ENCODE measurements around the gene DDX43. TPM values are rescaled to one million over a fixed set of nuclear protein-coding genes. Genes with fewer than 3 reads are reported as not detected.

The DDX43 gene
- total and polyA plus RNA-seq, 2 of the 4 experiments (the other 2 are of a cell fraction) = 0.07 TPM; not detected in 1

DNA sequence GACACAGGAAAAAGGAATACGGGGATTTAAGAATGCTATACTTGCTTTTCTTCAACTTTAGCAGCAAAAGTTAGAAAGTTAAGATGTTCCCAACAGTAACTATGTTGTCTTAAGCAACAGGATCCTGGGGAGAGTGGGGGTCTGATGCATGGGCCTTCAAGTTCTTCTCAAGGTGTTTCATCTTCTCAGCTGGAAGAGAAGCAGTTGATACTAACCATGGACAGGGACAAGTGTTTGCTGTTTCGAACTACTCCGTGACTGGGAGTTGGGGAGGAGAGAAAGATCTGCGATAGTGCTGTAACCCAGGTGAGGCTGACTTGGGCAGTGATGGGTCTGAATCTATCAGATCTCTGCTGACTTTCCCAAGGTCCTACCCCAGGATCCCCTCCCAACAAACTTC lies 26.0 kb upstream of the DDX43 start:
- no peak overlapping the region for H4K8ac ChIP-seq (ENCODE audit: low read depth in 2 of 2, low read length in 2 of 2)
- H3K9me1 ChIP-seq (ENCODE audit: insufficient read depth, low read length) = no peaks in the 10 kb centered on the region
- intact Hi-C loops (cut with micrococcal nuclease) = no loop called here
- H3K9ac ChIP-seq (ENCODE audit: low read depth, low read length) = no peak overlapping the region
- H3K4me2 ChIP-seq (ENCODE audit: low read depth, low read length) = no peak overlapping the region
- ATAC-seq (ENCODE audit: low read depth) = no peak
- no peaks in the 10 kb centered on the region for H3K36me3 ChIP-seq (ENCODE audit: control insufficient read depth, insufficient read depth, low read length)
- no peak overlapping the region for H2BK5ac ChIP-seq (ENCODE audit: low read depth, low read length, poor library complexity, severe bottlenecking)
- no peak overlapping the region for H2BK15ac ChIP-seq (ENCODE audit: low read depth, low read length)
- H3K56ac ChIP-seq (ENCODE audit: extremely low read depth, insufficient read depth, low read length) = no peak overlapping the region
- POLR2A ChIA-PET (ENCODE audit: unreplicated experiment) = no interaction called here
- no peak overlapping the region for H2AK5ac ChIP-seq (ENCODE audit: low read depth, low read length)
- no peak overlapping the region for H3K27ac ChIP-seq (ENCODE audit: insufficient read depth, low read length)
- no peak overlapping the region for H2AFZ ChIP-seq (replicated peaks; ENCODE audit: low read length, poor library complexity)
- H3K27me3 ChIP-seq (ENCODE audit: control insufficient read depth, insufficient read depth, low read length) = peaks cover 3% of the 10 kb centered on the region
- no peak overlapping the region for H3K23ac ChIP-seq (ENCODE audit: low read depth, low read length)
- H3K4ac ChIP-seq (ENCODE audit: low read depth, low read length) = no peak overlapping the region
- DNase-seq = no peak
- no peaks in the 10 kb centered on the region for H3K4me1 ChIP-seq (ENCODE audit: control insufficient read depth, insufficient read depth, low read length)
- no peak overlapping the region for H2AK9ac ChIP-seq (replicated peaks; ENCODE audit: low read depth, low read length, poor library complexity)
- H4K91ac ChIP-seq (ENCODE audit: insufficient read depth, low read depth, low read length) = no peak overlapping the region
- WGBS, 2 experiments (ENCODE audit: extremely low coverage in 2 of 2, insufficient read length in 1 of 2) = no CpG with 5 or more reads among the region's 4 CpGs
- no peak overlapping the region for H3K4me3 ChIP-seq (ENCODE audit: insufficient read depth, low read depth, low read length)
- TF ChIP-seq CHD1 (IDR thresholded peaks at IDR 0.05; ENCODE audit: low read depth, low read length) (no peak), RCOR1 (IDR thresholded peaks at IDR 0.05; ENCODE audit: insufficient replicate concordance, low read length) (no peak), FOS (IDR thresholded peaks at IDR 0.05; ENCODE audit: low read depth, low read length) (no peak), RFX5 (IDR thresholded peaks at IDR 0.05; ENCODE audit: low read depth, low read length) (no peak), SMC3 (IDR thresholded peaks at IDR 0.05; ENCODE audit: low read depth, low read length) (no peak), MXI1 (IDR thresholded peaks at IDR 0.05; ENCODE audit: borderline replicate concordance, low read depth, low read length) (no peak), RAD21 (IDR thresholded peaks at IDR 0.05; ENCODE audit: low read length) (no peak), MAZ (IDR thresholded peaks at IDR 0.05; ENCODE audit: borderline replicate concordance, low read depth, low read length) (no peak), BHLHE40 (IDR thresholded peaks at IDR 0.05; ENCODE audit: low read depth, low read length) (no peak), POLR2A (IDR thresholded peaks at IDR 0.05; ENCODE audit: low read depth, low read length) (no peak), NFE2L2 (IDR thresholded peaks at IDR 0.05; ENCODE audit: low read depth, low read length) (no peak), MAFK (IDR thresholded peaks at IDR 0.05; ENCODE audit: low read depth, low read length) (no peak)
- TF ChIP-seq, protein P1, sequence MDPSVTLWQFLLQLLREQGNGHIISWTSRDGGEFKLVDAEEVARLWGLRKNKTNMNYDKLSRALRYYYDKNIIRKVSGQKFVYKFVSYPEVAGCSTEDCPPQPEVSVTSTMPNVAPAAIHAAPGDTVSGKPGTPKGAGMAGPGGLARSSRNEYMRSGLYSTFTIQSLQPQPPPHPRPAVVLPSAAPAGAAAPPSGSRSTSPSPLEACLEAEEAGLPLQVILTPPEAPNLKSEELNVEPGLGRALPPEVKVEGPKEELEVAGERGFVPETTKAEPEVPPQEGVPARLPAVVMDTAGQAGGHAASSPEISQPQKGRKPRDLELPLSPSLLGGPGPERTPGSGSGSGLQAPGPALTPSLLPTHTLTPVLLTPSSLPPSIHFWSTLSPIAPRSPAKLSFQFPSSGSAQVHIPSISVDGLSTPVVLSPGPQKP (IDR thresholded peaks at IDR 0.05; ENCODE audit: borderline replicate concordance, low read depth, low read length) = no peak
- TF ChIP-seq, protein P2, sequence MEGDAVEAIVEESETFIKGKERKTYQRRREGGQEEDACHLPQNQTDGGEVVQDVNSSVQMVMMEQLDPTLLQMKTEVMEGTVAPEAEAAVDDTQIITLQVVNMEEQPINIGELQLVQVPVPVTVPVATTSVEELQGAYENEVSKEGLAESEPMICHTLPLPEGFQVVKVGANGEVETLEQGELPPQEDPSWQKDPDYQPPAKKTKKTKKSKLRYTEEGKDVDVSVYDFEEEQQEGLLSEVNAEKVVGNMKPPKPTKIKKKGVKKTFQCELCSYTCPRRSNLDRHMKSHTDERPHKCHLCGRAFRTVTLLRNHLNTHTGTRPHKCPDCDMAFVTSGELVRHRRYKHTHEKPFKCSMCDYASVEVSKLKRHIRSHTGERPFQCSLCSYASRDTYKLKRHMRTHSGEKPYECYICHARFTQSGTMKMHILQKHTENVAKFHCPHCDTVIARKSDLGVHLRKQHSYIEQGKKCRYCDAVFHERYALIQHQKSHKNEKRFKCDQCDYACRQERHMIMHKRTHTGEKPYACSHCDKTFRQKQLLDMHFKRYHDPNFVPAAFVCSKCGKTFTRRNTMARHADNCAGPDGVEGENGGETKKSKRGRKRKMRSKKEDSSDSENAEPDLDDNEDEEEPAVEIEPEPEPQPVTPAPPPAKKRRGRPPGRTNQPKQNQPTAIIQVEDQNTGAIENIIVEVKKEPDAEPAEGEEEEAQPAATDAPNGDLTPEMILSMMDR (conservative IDR thresholded peaks at IDR 0.05; ENCODE audit: low read depth, low read length) = no peak
- TF ChIP-seq, protein P3, sequence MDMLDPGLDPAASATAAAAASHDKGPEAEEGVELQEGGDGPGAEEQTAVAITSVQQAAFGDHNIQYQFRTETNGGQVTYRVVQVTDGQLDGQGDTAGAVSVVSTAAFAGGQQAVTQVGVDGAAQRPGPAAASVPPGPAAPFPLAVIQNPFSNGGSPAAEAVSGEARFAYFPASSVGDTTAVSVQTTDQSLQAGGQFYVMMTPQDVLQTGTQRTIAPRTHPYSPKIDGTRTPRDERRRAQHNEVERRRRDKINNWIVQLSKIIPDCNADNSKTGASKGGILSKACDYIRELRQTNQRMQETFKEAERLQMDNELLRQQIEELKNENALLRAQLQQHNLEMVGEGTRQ (IDR thresholded peaks at IDR 0.05; ENCODE audit: low read depth, low read length) = no peak
- dilution Hi-C loops (cut with HindIII; ENCODE audit: low sequenced_read_pairs, unreplicated experiment) = no loop called here
- CTCF ChIA-PET = interaction anchor here (0.6 kb wide), 1 partner anchor 13 kb away, joined by 4 read pairs; no protein-coding TSS in a partner anchor
- no peak overlapping the region for H2BK20ac ChIP-seq (ENCODE audit: low read depth, low read length)
- H3K18ac ChIP-seq (ENCODE audit: low read depth, low read length) = no peak overlapping the region
- H4K20me1 ChIP-seq (ENCODE audit: insufficient read depth, low read length) = no peaks in the 10 kb centered on the region
- no peak overlapping the region for H3K14ac ChIP-seq (replicated peaks; ENCODE audit: low read depth, low read length)
- H3K9me3 ChIP-seq (ENCODE audit: control insufficient read depth, insufficient read depth, low read length) = peaks cover 10% of the 10 kb centered on the region
- H4K5ac ChIP-seq (ENCODE audit: low read depth, low read length) = no peak overlapping the region
- in situ Hi-C loops (cut with MboI; ENCODE audit: low sequenced_read_pairs) = no loop called here
- no peaks in the 10 kb centered on the region for H3K79me1 ChIP-seq (ENCODE audit: low read depth in 1 of 2, low read length in 2 of 2)
- no TSS peak for BruUV-seq (replicated peaks)
- H2BK120ac ChIP-seq (ENCODE audit: low read depth, low read length) = no peak overlapping the region

Data from IMR-90 (cell line).